Measurements from ENCODE around the gene LRRC70.

DNA sequence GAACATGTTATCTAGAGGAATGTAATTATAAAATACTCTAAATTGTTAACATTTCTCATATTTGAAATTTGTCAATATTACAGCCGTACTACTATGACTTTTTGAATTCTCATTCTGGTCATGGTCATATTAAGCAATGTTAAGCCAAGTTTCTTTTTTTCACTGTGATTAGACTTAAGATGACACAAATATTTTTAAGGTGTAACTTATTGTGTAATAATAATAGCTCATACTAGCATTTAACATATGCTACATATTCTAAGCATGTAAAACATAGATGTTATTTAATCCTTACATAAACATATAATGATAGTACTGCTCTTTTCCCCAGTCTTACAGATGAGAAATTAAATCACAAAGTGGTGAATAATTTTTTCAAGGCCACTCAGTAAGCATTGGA is 35.9 kb upstream of the LRRC70 start:
- TF ChIP-seq JUN (IDR thresholded peaks at IDR 0.05; ENCODE audit: low read depth, low read length) (no peak), FOSL1 (IDR thresholded peaks at IDR 0.05; ENCODE audit: insufficient read depth, low read depth, low read length) (no peak), CEBPB (IDR thresholded peaks at IDR 0.05; ENCODE audit: low read depth, low read length) (no peak), POLR2A (IDR thresholded peaks at IDR 0.05; ENCODE audit: control extremely low read depth in 1 of 2, low read depth in 2 of 2, low read length in 2 of 2) (no peak), CBX5 (IDR thresholded peaks at IDR 0.05; ENCODE audit: low read depth, low read length) (no peak), POLR2AphosphoS5 (IDR thresholded peaks at IDR 0.05; ENCODE audit: low read depth, low read length) (no peak), GTF2F1 (IDR thresholded peaks at IDR 0.05; ENCODE audit: borderline replicate concordance, low read depth, low read length) (no peak)
- TF ChIP-seq, protein P1, sequence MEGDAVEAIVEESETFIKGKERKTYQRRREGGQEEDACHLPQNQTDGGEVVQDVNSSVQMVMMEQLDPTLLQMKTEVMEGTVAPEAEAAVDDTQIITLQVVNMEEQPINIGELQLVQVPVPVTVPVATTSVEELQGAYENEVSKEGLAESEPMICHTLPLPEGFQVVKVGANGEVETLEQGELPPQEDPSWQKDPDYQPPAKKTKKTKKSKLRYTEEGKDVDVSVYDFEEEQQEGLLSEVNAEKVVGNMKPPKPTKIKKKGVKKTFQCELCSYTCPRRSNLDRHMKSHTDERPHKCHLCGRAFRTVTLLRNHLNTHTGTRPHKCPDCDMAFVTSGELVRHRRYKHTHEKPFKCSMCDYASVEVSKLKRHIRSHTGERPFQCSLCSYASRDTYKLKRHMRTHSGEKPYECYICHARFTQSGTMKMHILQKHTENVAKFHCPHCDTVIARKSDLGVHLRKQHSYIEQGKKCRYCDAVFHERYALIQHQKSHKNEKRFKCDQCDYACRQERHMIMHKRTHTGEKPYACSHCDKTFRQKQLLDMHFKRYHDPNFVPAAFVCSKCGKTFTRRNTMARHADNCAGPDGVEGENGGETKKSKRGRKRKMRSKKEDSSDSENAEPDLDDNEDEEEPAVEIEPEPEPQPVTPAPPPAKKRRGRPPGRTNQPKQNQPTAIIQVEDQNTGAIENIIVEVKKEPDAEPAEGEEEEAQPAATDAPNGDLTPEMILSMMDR (IDR thresholded peaks at IDR 0.05; ENCODE audit: control extremely low read depth in 1 of 3, insufficient read depth in 1 of 3, low read depth in 1 of 3, low read length in 3 of 3): no peak
- TF ChIP-seq, protein P2, sequence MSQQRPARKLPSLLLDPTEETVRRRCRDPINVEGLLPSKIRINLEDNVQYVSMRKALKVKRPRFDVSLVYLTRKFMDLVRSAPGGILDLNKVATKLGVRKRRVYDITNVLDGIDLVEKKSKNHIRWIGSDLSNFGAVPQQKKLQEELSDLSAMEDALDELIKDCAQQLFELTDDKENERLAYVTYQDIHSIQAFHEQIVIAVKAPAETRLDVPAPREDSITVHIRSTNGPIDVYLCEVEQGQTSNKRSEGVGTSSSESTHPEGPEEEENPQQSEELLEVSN (IDR thresholded peaks at IDR 0.05): no peak
- TF ChIP-seq, protein P3, sequence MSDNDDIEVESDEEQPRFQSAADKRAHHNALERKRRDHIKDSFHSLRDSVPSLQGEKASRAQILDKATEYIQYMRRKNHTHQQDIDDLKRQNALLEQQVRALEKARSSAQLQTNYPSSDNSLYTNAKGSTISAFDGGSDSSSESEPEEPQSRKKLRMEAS (IDR thresholded peaks at IDR 0.05): no peak
- TF ChIP-seq, protein P4, sequence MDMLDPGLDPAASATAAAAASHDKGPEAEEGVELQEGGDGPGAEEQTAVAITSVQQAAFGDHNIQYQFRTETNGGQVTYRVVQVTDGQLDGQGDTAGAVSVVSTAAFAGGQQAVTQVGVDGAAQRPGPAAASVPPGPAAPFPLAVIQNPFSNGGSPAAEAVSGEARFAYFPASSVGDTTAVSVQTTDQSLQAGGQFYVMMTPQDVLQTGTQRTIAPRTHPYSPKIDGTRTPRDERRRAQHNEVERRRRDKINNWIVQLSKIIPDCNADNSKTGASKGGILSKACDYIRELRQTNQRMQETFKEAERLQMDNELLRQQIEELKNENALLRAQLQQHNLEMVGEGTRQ (IDR thresholded peaks at IDR 0.05; ENCODE audit: low read length): no peak
- TF ChIP-seq, protein P5, sequence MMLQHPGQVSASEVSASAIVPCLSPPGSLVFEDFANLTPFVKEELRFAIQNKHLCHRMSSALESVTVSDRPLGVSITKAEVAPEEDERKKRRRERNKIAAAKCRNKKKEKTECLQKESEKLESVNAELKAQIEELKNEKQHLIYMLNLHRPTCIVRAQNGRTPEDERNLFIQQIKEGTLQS (IDR thresholded peaks at IDR 0.05; ENCODE audit: insufficient read depth, low read depth, low read length): no peak
